ENCODE measurements around the gene EPO.
A peak's percentile ranks its signal among the peaks of the same experiment; 100 is the strongest.
"Not testable (repeated sequence)": the region's sequence is repeated elsewhere in the genome, so short reads cannot be mapped to it uniquely, and the experiment has no call there.

Gene EPO

DNA sequence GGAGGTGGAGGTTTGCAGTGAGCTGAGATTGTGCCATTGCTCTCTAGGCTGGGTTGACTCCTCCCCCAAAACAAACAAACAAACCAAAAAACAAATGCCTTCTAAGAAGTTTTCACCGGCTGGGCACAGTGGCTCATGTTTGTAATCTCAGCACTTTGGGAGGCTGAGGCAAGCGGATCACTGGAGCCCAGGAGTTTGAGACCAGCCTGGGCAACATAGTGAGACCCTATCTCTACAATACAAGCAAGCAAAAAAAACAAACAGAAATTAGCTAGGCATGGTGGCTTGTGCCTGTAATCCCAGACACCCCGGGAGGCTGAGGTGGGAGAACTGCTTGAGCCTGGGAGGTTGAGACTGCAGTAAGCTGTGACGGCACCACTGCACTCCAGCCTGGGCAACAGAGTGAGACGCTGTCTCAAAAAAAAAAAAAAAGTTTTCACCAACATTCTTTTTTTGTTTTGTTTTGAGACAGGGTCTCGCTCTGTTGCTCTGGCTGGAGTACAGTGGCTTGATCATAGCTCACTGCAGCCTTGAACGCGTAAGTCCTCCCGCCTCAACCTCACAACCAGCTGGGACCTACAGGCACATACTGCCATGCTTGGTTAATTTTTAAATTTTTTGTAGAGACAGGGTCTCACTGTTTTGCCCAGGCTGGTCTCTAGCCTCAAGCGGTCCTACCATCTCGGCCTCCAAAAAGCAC is 11.8 kb downstream of the EPO start:
- no peaks in the 10 kb centered on the region for H3K4me1 Mint-ChIP-seq (ENCODE audit: low read depth)

DNA sequence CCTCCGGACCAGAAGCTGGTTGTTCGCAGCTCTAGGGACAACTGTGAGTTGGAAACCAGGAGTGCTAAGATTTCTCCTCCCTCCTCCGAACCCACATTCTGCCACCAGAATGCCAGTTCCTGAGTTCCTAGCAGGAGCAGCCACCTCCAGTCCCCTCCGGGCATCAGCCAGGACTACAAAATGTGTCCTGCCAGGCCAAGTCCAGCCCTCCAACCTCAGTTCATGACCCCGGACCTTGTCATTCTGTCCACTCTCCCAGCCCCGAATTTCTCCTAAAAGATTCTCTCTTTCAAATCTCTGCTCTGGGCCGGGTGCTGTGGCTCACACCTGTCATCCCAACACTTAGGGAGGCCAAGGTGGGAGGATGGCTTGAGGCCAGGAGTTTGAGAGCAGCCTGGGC is 15.5 kb downstream of the EPO start:
- Mint-ChIP-seq H3K27me3 (peaks cover 9% of the 10 kb centered on the region), H3K4me1 (ENCODE audit: low read depth) (no peaks in the 10 kb centered on the region), H3K9me3 (no peaks in the 10 kb centered on the region), H3K27ac (no peak overlapping the region), H3K36me3 (ENCODE audit: low read depth) (no peaks in the 10 kb centered on the region), H3K4me3 (no peak overlapping the region)

More for the DNA sequence above, 11.8 kb downstream of the EPO start:
- no peaks in the 10 kb centered on the region for H3K9me3 Mint-ChIP-seq
- H3K4me3 Mint-ChIP-seq, result no peak overlapping the region
- H3K36me3 Mint-ChIP-seq (ENCODE audit: low read depth), result no peaks in the 10 kb centered on the region
- H3K27ac Mint-ChIP-seq, result no peak overlapping the region
- H3K27me3 Mint-ChIP-seq, result peaks cover 19% of the 10 kb centered on the region

DNA sequence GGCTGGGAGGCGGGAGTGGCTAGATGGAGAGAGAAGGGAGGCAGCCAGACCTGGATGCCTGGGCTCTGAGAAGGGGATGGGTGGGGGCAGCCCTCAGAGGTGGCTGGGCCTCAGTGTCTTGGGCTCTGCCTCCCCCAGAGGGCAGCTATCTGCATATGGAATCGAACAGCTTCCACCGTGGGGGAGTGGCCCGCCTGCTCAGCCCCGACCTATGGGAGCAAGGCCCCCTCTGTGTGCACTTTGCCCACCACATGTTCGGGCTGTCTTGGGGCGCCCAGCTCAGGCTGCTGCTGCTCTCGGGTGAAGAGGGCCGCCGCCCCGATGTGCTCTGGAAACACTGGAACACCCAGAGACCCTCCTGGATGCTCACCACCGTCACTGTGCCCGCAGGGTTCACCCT is 16.4 kb downstream of the EPO start:
- Mint-ChIP-seq H3K27me3 (peaks cover 9% of the 10 kb centered on the region), H3K27ac (no peak overlapping the region), H3K4me3 (no peak overlapping the region), H3K4me1 (ENCODE audit: low read depth) (no peaks in the 10 kb centered on the region), H3K9me3 (no peaks in the 10 kb centered on the region), H3K36me3 (ENCODE audit: low read depth) (no peaks in the 10 kb centered on the region)

DNA sequence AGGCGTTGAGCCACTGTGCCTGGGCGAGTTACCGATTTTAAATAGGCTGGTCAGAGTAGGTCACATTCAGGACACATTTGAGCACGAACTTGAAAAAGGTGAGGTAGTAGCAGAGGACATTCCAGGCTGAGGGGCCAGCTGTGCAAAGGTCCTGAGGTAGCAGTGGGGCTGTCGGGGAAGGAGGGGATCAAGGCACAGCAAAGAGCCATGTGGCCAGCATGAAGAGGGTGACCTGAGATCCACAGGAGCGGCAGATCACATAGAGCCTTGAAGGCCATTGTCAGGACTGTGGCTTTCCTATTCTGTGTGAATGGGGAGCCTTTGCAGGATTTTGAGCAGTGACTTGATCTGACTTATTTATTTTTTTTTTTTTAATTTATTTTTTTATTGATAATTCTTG is 19.7 kb downstream of the EPO start:
- no peaks in the 10 kb centered on the region for H3K9me3 Mint-ChIP-seq
- no peak overlapping the region for H3K4me3 Mint-ChIP-seq
- no peak overlapping the region for H3K27ac Mint-ChIP-seq
- peaks cover under 1% of the 10 kb centered on the region for H3K27me3 Mint-ChIP-seq
- no peaks in the 10 kb centered on the region for H3K4me1 Mint-ChIP-seq (ENCODE audit: low read depth)
- no peaks in the 10 kb centered on the region for H3K36me3 Mint-ChIP-seq (ENCODE audit: low read depth)

DNA sequence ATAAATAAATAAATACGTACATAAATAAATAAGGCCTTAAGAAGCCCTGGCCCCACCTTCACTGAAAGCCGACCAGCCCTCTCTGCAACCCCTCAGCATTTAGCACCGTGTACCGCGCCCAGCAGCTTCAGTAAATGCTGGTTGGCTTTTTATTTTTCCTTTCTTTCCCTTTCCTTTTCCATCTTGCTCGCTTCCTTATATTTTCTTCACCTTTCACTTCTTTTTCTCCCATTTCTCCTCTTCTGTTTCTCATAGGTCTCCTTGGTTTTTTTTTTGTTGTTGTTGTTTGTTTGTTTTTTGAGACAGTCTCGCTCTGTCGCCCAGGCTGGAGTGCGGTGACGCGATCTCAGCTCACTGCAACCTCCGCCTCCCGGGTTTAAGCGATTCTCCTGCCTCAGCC is 24.3 kb downstream of the EPO start:
- no peak overlapping the region for H3K27ac Mint-ChIP-seq
- H3K4me1 Mint-ChIP-seq (ENCODE audit: low read depth), result peaks cover 4% of the 10 kb centered on the region
- no peak overlapping the region for H3K4me3 Mint-ChIP-seq
- H3K9me3 Mint-ChIP-seq, result no peaks in the 10 kb centered on the region
- no peaks in the 10 kb centered on the region for H3K36me3 Mint-ChIP-seq (ENCODE audit: low read depth)
- H3K27me3 Mint-ChIP-seq, result peaks cover 17% of the 10 kb centered on the region

DNA sequence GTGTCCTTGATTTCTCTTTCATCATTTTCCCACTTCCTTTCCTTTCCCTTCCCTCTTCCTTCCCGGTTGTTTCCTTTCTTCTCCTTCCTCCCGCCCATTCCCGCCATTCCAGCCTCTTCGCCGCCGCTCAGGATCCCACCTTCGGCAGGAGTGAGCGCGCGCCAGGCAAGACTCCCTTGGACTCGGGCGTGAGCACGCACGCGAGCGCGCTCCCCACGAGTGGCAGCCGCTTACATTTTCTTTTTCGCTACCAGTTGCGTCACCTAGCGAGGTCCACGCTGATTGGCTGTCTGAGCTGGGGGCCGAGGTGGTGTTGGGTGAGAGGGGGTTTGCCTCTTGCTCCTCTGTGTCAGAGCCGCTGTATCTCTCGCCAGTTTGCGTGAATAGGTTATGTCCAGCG is 24.9 kb downstream of the EPO start:
- H3K36me3 Mint-ChIP-seq (ENCODE audit: low read depth), result no peaks in the 10 kb centered on the region
- no peaks in the 10 kb centered on the region for H3K9me3 Mint-ChIP-seq
- peaks cover 4% of the 10 kb centered on the region for H3K4me1 Mint-ChIP-seq (ENCODE audit: low read depth)
- peak overlapping the region; percentile 55 for H3K27ac Mint-ChIP-seq
- peak overlapping the region; percentile 77 for H3K4me3 Mint-ChIP-seq
- H3K27me3 Mint-ChIP-seq, result peaks cover 17% of the 10 kb centered on the region

DNA sequence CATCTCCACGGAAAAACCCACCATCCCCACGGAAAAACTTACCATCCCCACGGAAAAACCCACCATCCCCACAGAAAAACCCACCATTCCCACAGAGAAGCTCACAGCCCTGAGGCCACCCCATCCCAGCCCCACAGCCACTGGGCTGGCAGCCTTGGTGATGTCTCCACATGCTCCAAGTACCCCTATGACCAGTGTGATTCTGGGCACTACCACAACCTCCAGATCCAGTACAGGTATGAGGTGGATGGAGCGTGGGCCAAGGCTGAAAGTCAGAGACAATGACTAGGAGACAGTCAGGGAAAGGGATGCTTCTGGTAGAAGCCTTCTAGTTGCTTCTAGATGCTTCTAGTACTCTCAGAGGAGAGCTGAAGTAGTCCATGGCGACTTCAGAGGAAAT is 32.7 kb downstream of the EPO start:
- H3K27me3 Mint-ChIP-seq, result peaks cover 21% of the 10 kb centered on the region
- H3K4me3 Mint-ChIP-seq, result no peak overlapping the region
- H3K4me1 Mint-ChIP-seq (ENCODE audit: low read depth), result no peaks in the 10 kb centered on the region
- peak overlapping the region; percentile 62 for H3K27ac Mint-ChIP-seq
- H3K9me3 Mint-ChIP-seq, result no peaks in the 10 kb centered on the region
- no peaks in the 10 kb centered on the region for H3K36me3 Mint-ChIP-seq (ENCODE audit: low read depth)

DNA sequence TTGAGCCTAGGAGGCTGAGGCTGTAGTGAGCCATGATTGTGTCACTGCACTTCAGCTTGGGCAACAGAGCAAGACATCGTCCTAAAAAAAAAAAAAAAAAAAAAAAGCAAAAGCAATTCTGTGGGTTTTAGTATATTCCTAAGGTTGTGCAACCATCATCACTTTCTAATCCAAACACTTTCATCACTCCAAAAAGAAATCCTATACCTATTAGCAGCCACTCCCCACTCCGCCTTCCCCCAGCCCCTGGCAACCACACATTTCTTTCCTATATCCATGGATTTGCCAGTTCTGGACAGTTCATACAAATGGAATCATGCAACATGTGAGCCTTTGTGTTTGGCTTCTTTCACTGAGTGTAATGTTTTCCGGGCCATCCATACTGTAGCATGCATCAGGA is 33.5 kb downstream of the EPO start:
- Mint-ChIP-seq H3K36me3 (ENCODE audit: low read depth) (no peaks in the 10 kb centered on the region), H3K27me3 (peaks cover 21% of the 10 kb centered on the region), H3K27ac (no peak overlapping the region), H3K4me1 (ENCODE audit: low read depth) (no peaks in the 10 kb centered on the region), H3K4me3 (no peak overlapping the region), H3K9me3 (no peaks in the 10 kb centered on the region)

DNA sequence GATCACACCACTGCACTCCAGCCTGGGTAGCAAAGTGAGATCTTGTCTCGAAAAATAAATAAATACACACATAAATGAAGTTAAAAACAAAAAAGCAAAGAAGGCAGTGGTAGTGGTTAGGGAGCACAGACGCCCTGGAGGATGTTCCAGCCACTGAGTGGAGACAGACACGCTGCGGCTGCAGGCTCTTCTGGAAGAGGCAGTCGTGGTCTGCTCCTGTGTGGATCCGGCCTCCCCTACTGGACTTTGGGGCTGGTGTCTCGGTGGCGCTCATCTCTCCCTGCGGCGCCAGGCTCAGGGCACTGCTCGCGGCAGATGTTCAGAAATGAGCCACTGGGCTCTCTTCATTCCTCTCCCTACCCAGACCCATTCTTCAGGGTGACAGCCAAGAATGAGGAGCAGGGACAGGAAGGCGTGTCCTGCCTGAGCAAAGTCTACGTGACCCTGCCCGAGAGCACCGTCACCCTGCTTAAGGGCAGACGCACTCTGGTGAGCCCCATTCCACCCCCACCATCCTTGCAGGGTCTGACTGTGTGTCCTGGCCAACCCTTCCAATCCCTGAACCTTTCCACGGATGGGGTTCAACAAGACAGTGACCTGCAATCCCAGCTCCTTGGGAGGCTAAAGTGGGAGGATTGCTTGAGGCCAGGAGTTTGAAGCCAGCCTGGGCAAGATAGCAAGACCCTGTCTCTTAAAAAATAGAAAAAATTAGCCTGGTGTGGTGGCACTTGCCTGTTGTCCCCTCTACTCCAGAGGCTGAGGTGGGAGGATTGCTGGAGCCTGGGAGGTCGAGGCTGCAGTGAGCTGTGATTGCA is 39.3 kb downstream of the EPO start:
- no peaks in the 10 kb centered on the region for H3K36me3 Mint-ChIP-seq (ENCODE audit: low read depth)
- no peaks in the 10 kb centered on the region for H3K9me3 Mint-ChIP-seq
- H3K27me3 Mint-ChIP-seq, result no peaks in the 10 kb centered on the region
- no peak overlapping the region for H3K27ac Mint-ChIP-seq
- H3K4me3 Mint-ChIP-seq, result no peak overlapping the region
- no peaks in the 10 kb centered on the region for H3K4me1 Mint-ChIP-seq (ENCODE audit: low read depth)

DNA sequence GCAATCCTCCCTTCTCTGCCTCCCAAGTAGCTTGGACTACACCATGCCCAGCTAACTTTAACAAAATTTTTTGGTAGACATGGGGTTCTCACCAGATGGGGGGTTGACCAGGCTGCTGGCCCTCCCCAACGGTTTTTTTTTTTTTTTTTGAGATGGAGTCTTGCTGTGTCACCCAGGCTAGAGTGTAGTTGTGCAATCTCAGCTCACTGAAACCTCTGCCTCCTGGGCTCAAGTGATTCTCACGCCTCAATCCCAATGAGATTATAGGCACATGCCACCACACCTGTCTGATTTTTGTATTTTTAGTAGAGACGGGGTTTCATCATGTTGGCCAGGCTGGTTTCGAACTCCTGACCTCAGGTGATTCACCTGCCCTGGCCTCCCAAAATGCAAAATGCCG is 42.6 kb downstream of the EPO start:
- not testable (repeated sequence) for H3K4me3 Mint-ChIP-seq; H3K9me3 Mint-ChIP-seq; H3K4me1 Mint-ChIP-seq (ENCODE audit: low read depth); H3K27ac Mint-ChIP-seq; H3K36me3 Mint-ChIP-seq (ENCODE audit: low read depth); H3K27me3 Mint-ChIP-seq

DNA sequence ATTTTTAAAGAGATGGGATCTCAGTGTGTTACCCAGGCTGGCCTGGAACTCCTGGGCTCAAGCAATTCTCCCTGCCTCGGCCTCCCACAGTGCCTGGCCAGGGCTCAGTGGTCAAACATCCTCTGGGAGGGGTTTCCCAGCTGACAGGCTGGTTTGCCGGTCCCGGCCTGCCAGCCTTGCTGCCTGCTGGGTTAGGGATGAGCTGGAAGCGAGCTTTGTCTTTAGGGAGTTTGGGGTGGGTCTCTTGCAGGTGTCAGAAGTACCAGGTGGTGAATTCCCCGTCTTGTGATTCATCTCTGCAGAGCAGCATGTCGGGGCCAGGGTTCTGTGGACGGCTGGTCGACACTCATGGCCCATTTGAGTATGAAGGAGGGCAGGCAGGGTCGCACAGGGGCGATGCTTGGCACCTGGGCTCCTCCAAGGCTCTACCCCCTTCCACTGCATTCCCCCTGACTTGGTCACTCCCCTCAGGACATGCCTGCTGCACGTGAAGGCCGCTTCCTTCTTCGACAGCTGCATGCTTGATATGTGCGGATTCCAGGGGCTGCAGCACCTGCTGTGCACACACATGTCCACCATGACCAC is 43.4 kb downstream of the EPO start:
- Mint-ChIP-seq H3K4me3 (no peak overlapping the region), H3K4me1 (ENCODE audit: low read depth) (no peaks in the 10 kb centered on the region), H3K27ac (no peak overlapping the region), H3K36me3 (ENCODE audit: low read depth) (no peaks in the 10 kb centered on the region), H3K27me3 (no peaks in the 10 kb centered on the region), H3K9me3 (no peaks in the 10 kb centered on the region)

DNA sequence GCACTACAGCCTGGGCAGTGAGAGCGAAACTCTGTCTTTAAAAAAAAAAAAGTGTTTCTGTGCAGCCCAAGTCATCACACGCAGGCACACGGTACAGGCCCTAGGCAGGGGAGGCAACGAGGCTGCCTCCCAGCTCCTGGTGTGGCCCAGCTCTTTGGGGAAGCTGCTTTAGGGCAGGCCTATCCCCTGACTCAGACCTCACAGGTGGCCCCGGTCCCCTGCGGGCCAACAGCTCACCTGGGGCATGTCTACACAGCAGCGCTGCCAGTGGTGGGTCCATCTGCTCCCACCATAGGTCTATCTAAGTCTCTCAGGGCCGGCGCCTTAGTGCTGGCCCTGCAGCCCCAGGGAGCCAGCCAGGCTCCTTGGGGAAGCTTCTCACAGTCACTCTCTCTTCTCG is 44.6 kb downstream of the EPO start:
- Mint-ChIP-seq H3K4me3 (no peak overlapping the region), H3K4me1 (ENCODE audit: low read depth) (no peaks in the 10 kb centered on the region), H3K27me3 (peaks cover 2% of the 10 kb centered on the region), H3K27ac (no peak overlapping the region), H3K36me3 (ENCODE audit: low read depth) (no peaks in the 10 kb centered on the region), H3K9me3 (no peaks in the 10 kb centered on the region)

DNA sequence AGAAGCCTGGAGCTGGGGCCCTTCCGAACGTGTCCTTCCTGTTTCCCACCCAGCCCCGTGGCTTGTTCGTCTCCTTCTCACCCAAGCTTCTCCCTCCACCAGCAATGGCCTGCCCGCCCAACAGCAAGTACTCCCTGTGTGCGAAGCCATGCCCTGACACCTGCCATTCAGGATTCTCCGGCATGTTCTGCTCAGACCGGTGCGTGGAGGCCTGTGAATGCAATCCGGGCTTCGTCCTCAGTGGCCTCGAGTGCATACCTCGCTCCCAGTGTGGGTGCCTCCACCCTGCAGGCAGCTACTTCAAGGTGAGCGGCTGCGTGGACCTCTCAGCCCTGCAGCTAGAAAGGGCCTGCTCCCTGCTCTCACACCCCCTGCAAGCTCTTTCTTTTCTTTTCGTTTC is 45.0 kb downstream of the EPO start:
- Mint-ChIP-seq H3K36me3 (ENCODE audit: low read depth) (no peaks in the 10 kb centered on the region), H3K4me1 (ENCODE audit: low read depth) (no peaks in the 10 kb centered on the region), H3K27ac (no peak overlapping the region), H3K9me3 (no peaks in the 10 kb centered on the region), H3K27me3 (peaks cover 3% of the 10 kb centered on the region), H3K4me3 (no peak overlapping the region)

DNA sequence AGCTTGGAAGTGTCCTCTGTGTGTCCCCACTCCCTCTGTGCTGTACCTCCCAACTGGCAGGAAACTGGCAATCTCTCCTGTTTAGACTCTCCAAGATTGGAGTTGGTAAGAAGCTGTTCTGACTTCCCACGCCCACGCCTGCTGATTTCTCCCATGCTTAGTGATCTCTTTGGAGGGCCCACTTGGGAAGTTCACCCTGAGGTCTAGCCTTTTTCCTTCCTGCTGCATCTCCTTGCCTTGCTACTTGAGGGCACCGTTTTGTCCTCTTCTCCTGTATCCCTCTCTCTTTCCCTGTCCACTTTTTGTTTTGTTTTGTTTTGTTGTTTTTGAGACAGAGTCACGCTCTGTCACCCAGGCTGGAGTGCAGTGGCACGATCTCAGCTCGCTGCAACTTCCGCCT is 48.5 kb downstream of the EPO start:
- Mint-ChIP-seq H3K27me3 (peaks cover 3% of the 10 kb centered on the region), H3K27ac (no peak overlapping the region), H3K9me3 (no peaks in the 10 kb centered on the region), H3K4me3 (no peak overlapping the region), H3K36me3 (ENCODE audit: low read depth) (no peaks in the 10 kb centered on the region), H3K4me1 (ENCODE audit: low read depth) (no peaks in the 10 kb centered on the region)

All from stimulated activated naive CD8-positive, alpha-beta T cell treated with anti-CD3 and anti-CD28 coated beads, Interleukin-15, Interleukin-2, amounts not matched to agents 100 ng/mL and 50 ng/mL, for 24 hours (primary cell).